NCI-H460 (cell line): ENCODE results near the gene ABCF1. TPM values are rescaled to one million over a fixed set of nuclear protein-coding genes. Genes with fewer than 3 reads are reported as not detected.
A peak's percentile ranks its signal among the peaks of the same experiment; 100 is the strongest.

Experiments
- DNase-seq: peaks from one replicate; pipeline ENCODE4 v3.0.0-alpha.2; 2016; ENCODE audit warnings: low read depth; ENCODE audit errors: extremely low read depth
- small RNA-seq, 2 experiments: library from RNA; depleted of rRNA; stranded (forward); fragments of <200 nt; gene quantifications; one replicate each; pipeline ENCODE3, GENCODE V24; 2014
- total RNA-seq: library from RNA; depleted of rRNA; stranded (reverse); fragments of >200 nt; shearing (Covaris generic); gene quantifications from 2 replicates; pipeline ENCODE4 v1.2.3, GENCODE V29; 2014; rRNA removed

The ABCF1 gene
- total RNA-seq, 1 experiment from 2014 or later = 34.4 TPM

GRCh38 chr6:30617565-30618269 is 46.5 kb downstream of the ABCF1 start, which contains the start of gene MRPS18B:
TSS of gene MRPS18B (plus strand) at chr6:30617840. CDS start at chr6:30617866, 26 bp downstream.
- peak; percentile 95 for DNase-seq

DNA sequence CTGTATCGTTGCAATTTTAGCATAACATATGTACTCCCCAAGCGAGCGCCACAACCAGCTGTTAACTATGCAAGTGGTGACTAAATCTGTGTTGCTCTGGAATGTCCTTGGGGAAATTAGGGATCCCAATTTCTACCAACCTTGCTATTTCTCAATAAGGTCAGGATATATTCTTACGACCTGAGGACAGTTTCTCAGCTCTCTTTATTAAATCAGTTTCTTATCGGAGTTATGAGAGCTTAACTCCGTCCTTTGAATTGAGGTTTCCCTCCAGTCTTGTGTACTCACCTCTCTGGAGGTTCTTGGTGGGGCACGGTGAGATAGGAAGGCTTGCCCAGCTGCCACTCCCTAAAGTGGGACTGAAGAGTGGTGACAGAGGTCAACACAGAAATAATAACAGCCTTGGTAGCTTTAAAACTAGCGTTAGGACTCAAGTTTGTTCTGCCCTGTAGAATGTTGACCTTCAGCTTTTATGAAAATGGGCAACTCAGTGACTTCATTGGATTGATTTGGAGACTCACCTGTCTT is 47.1 kb downstream of the ABCF1 start:
- no peak for DNase-seq

GRCh38 chr6:30619561-30619960 is 48.3 kb downstream of the ABCF1 start:
- DNase-seq = no peak

- no peak for DNase-seq
Observed at GRCh38 chr6:30625511-30625910, 54.3 kb downstream of the ABCF1 start.

- peak; percentile 59 for DNase-seq
Observed at GRCh38 chr6:30626484-30627366, 55.5 kb downstream of the ABCF1 start, which contains the start of gene ATAT1. TSS of gene ATAT1 (plus strand) at chr6:30626874.

- DNase-seq = no peak
Observed at GRCh38 chr6:30635834-30636233, 64.6 kb downstream of the ABCF1 start.

- no peak for DNase-seq
Observed at GRCh38 chr6:30640481-30640880, 69.2 kb downstream of the ABCF1 start.

- DNase-seq = no peak
Observed at GRCh38 chr6:30641048-30641447, 69.8 kb downstream of the ABCF1 start.

Small RNA genes lying within 50 kb of the gene (small RNA-seq; reads per million reads assigned to genes)
- 0.17 to 2.2 reads per million in 2 experiments for gene MIR877

Other genes starting within 250 kb of the ABCF1 start
- 7.0 and 9.7 TPM in 2 replicates for gene TRIM39, start 244.5 kb upstream of the ABCF1 start, total RNA-seq
- gene RPP21, start 226.3 kb upstream of the ABCF1 start, total RNA-seq = 39.5 and 42.7 TPM in 2 replicates
- 71.2 and 72.6 TPM in 2 replicates for gene HLA-E, start 81.9 kb upstream of the ABCF1 start, total RNA-seq
- gene GNL1, start 15.0 kb upstream of the ABCF1 start, total RNA-seq = 19.2 and 21.4 TPM in 2 replicates
- 9.1 and 9.6 TPM in 2 replicates for gene PRR3, start 14.1 kb upstream of the ABCF1 start, total RNA-seq
- gene PPP1R10, start 45.8 kb downstream of the ABCF1 start, total RNA-seq = 68.4 and 74.9 TPM in 2 replicates
- 116 and 129 TPM in 2 replicates for gene MRPS18B, start 46.4 kb downstream of the ABCF1 start, total RNA-seq
- gene ATAT1, start 55.4 kb downstream of the ABCF1 start, total RNA-seq = 4.3 and 7.7 TPM in 2 replicates
- 7.5 and 8.3 TPM in 2 replicates for gene C6orf136, start 75.7 kb downstream of the ABCF1 start, total RNA-seq
- gene DHX16, start 101.6 kb downstream of the ABCF1 start, total RNA-seq = 35.5 and 35.6 TPM in 2 replicates
- gene PPP1R18, start 115.2 kb downstream of the ABCF1 start, total RNA-seq = 35.1 and 42.5 TPM in 2 replicates
- 6.3 and 6.4 TPM in 2 replicates for gene NRM, start 119.5 kb downstream of the ABCF1 start, total RNA-seq
- 8.4 and 11.3 TPM in 2 replicates for gene MDC1, start 145.8 kb downstream of the ABCF1 start, total RNA-seq
- gene TUBB, start 148.9 kb downstream of the ABCF1 start, total RNA-seq = 287 and 303 TPM in 2 replicates
- gene FLOT1, start 171.2 kb downstream of the ABCF1 start, total RNA-seq = 137 and 149 TPM in 2 replicates
- gene IER3, start 173.1 kb downstream of the ABCF1 start, total RNA-seq = 90.1 and 118 TPM in 2 replicates